PC-9 (cell line): ENCODE data around the gene NPTXR. TPM values are rescaled to one million over a fixed set of nuclear protein-coding genes. Genes with fewer than 3 reads are reported as not detected.

Experiments used
- BruUV-seq: library from RNA; stranded (reverse); fragments of 400-500 nt; replicated peaks from 2 replicates; lab custom pipeline; 2021; lab: Mats Ljungman, UMichigan
- CTCF ChIA-PET: fragments of 300-600 bp; sonication (Branson Sonifier 250); formaldehyde crosslinking; loops from one replicate; lab custom pipeline; 2022; ENCODE audit warnings: antibody characterized with exemption; lab: Charles Lee
- POLR2A ChIA-PET: fragments of 300-600 bp; sonication (Branson Sonifier 250); formaldehyde crosslinking; loops from one replicate; lab custom pipeline; 2022; ENCODE audit warnings: antibody characterized with exemption; ENCODE audit not compliant: unreplicated experiment; lab: Charles Lee
- DNase-seq, 2 experiments: peaks; one replicate each; pipeline versions ENCODE4 v3.0.0 to v3.0.0-alpha.2; 2015 to 2022; ENCODE audit warnings: mixed read lengths in 1 of 2
- H2AFZ ChIP-seq: fragments of 200-600 bp; sonication (generic); 2 replicates; pipeline ENCODE4 v1.8.1; 2017; ENCODE audit warnings: antibody characterized with exemption
- H3F3A ChIP-seq: fragments of 200-600 bp; sonication (generic); 2 replicates; pipeline ENCODE4 v1.8.1; 2017; ENCODE audit warnings: antibody characterized with exemption, mild to moderate bottlenecking, low read depth; ENCODE audit not compliant: insufficient read depth
- H3K27ac ChIP-seq: fragments of 200-600 bp; sonication (generic); 2 replicates; pipeline ENCODE4 v1.6.1; 2016; ENCODE audit warnings: mixed run types
- H3K27me3 ChIP-seq: fragments of 200-600 bp; sonication (generic); 2 replicates; pipeline ENCODE4 v1.6.1; 2016; ENCODE audit warnings: low read depth, mixed run types; ENCODE audit not compliant: insufficient read depth
- H3K36me3 ChIP-seq: fragments of 200-600 bp; sonication (generic); 2 replicates; pipeline ENCODE4 v1.6.1; 2016; ENCODE audit warnings: low read depth, mixed run types
- H3K4me1 ChIP-seq: fragments of 200-600 bp; sonication (generic); replicated peaks from 2 replicates; pipeline ENCODE4 v1.6.1; 2016; ENCODE audit warnings: mixed run types; ENCODE audit not compliant: insufficient read depth
- H3K4me2 ChIP-seq: fragments of 200-600 bp; sonication (generic); 2 replicates; pipeline ENCODE4 v1.6.1; 2017; ENCODE audit warnings: mixed run types
- H3K4me3 ChIP-seq: fragments of 200-600 bp; sonication (generic); 2 replicates; pipeline ENCODE4 v1.6.1; 2016; ENCODE audit warnings: mixed run types
- H3K79me2 ChIP-seq: fragments of 200-600 bp; sonication (generic); 2 replicates; pipeline ENCODE4 v1.6.1; 2017; ENCODE audit warnings: low read depth, mixed run types
- H3K9me2 ChIP-seq: fragments of 200-600 bp; sonication (generic); 2 replicates; pipeline ENCODE4 v1.8.1; 2017; ENCODE audit warnings: mild to moderate bottlenecking; ENCODE audit not compliant: insufficient read depth
- H3K9me3 ChIP-seq: fragments of 200-600 bp; sonication (generic); 2 replicates; pipeline ENCODE4 v1.8.1; 2016; ENCODE audit warnings: low read depth; ENCODE audit not compliant: insufficient read depth
- H4K20me1 ChIP-seq: fragments of 200-600 bp; sonication (generic); 2 replicates; pipeline ENCODE4 v1.8.1; 2017; ENCODE audit not compliant: insufficient read depth
- EZH2 ChIP-seq: fragments of 200-600 bp; sonication (generic); IDR thresholded peaks from 2 replicates; pipeline ENCODE4 v1.8.0; 2017; ENCODE audit warnings: antibody characterized with exemption, low read depth
- intact Hi-C: fragments of 100-400 bp; cut with micrococcal nuclease; formaldehyde crosslinking; loops from one replicate; pipeline ENCODE4 v1.10.0; 2022; ENCODE audit not compliant: unreplicated experiment
- total RNA-seq: library from RNA; stranded (reverse); gene quantifications from 2 replicates; pipeline ENCODE4 v1.2.3, GENCODE V29; 2021
- TF ChIP-seq, protein P1 (sequence below): fragments of 200-600 bp; sonication (generic); conservative IDR thresholded peaks from 2 replicates; pipeline ENCODE4 v1.6.1; 2017; ENCODE audit warnings: mixed run types, antibody characterized with exemption, mild to moderate bottlenecking, moderate library complexity

The NPTXR gene
- total RNA-seq, 1 experiment from 2014 or later: 14.7 TPM

DNA sequence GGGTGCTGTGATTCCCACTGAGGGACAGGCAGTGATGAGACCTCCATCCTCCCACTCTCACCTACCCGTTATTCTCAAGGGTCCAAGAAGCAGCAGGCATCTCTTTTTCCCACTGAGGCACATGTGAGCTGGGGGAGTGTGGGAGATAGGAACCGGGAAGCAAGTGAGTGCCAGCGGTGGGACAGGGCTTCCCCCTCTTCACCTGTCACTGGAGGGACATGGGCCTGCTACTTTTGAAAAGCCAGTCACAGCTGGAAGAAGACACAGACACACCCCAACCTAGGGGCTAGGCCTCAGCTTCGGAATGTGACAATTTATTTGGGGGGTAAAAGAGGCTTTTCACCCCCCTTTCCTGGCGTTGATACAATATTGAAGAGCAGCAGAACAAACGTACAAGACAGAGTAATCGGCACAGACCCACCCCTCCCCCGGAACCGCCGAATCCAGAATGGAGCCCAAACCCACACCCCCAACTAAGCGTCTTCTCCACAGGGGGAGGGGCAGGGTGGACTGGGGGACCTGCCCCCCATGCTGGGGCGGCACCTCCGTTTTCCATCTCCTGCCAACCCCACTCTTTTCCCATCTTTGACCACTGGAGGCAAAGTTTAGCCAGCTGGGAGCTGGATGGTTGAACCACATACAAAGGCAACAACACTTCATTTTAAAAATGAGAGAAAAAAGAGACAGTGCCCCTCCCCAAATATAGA, 17.5 kb upstream of the NPTXR start:
- no peaks in the 10 kb centered on the region for H3K36me3 ChIP-seq
- H4K20me1 ChIP-seq: peaks cover 42% of the 10 kb centered on the region
- H3K27me3 ChIP-seq: no peaks in the 10 kb centered on the region
- no TSS peak for BruUV-seq
- H3K4me3 ChIP-seq: no peak overlapping the region
- TF ChIP-seq EZH2: no peak
- TF ChIP-seq, protein P1, sequence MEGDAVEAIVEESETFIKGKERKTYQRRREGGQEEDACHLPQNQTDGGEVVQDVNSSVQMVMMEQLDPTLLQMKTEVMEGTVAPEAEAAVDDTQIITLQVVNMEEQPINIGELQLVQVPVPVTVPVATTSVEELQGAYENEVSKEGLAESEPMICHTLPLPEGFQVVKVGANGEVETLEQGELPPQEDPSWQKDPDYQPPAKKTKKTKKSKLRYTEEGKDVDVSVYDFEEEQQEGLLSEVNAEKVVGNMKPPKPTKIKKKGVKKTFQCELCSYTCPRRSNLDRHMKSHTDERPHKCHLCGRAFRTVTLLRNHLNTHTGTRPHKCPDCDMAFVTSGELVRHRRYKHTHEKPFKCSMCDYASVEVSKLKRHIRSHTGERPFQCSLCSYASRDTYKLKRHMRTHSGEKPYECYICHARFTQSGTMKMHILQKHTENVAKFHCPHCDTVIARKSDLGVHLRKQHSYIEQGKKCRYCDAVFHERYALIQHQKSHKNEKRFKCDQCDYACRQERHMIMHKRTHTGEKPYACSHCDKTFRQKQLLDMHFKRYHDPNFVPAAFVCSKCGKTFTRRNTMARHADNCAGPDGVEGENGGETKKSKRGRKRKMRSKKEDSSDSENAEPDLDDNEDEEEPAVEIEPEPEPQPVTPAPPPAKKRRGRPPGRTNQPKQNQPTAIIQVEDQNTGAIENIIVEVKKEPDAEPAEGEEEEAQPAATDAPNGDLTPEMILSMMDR: no peak
- no peak overlapping the region for H3K27ac ChIP-seq
- H3K79me2 ChIP-seq: no peaks in the 10 kb centered on the region
- CTCF ChIA-PET: interaction anchor here (0.6 to 1.2 kb wide), 4 partner anchors 13 to 1480 kb away, joined by 3 to 5 read pairs (median 4); no protein-coding TSS in a partner anchor
- H3F3A ChIP-seq: peaks cover 10% of the 10 kb centered on the region
- H3K9me2 ChIP-seq: no peaks in the 10 kb centered on the region
- no peaks in the 10 kb centered on the region for H3K9me3 ChIP-seq
- H3K4me1 ChIP-seq: no peaks in the 10 kb centered on the region
- no peak overlapping the region for H2AFZ ChIP-seq
- intact Hi-C loops: no loop called here
- no peak for DNase-seq
- H3K4me2 ChIP-seq: no peak overlapping the region
- POLR2A ChIA-PET: interaction anchor here (0.7 kb wide), 1 partner anchor 56 kb away, joined by 11 read pairs; no protein-coding TSS in a partner anchor

DNA sequence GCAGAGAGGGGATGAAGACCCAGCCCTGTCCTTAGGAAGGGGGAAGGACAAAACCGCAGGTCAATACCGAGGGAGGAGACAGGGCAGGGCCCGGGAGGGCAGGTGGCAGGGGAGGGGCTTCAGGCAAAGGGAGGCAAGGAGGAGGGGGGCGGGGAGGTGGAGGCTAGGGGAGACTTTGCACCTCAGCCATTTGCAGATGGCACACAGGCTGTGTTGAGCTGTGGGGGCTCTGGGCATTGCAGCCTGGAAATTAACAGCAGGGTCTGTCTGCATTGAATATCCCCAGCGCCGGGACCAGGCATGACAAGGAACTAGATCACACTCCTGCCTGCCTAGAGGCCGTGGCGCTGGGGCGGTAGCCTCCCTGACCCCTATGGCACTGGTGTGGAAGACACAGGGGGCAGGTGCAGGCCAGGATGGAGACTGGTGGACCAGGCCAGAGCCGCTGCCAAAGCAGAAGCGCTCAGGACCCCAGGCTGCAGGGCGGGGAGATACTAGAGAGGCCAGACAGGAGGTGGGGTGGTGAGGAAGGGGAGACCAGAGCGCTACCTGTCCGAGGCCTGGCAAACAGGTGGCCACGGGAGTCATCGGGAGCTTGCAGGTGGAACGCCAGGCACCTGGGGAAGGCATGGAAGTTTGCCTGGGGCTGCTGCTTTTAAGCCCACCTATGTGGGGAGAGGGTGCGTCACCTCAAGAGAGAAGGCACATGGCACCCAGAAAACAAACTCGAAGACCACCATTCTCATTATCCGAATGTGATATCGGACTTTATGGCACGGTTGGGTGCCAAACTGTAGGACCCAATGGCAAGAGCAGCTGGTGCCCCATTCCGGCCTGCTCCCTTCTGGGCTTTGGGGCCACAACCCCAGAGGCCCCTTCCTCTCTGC, 16.7 kb upstream of the NPTXR start:
- no peaks in the 10 kb centered on the region for H3K4me1 ChIP-seq
- POLR2A ChIA-PET: interaction anchor here (0.6 to 0.7 kb wide), 2 partner anchors 55 to 110 kb away, joined by 3 to 11 read pairs; no protein-coding TSS in a partner anchor
- no TSS peak for BruUV-seq
- no peaks in the 10 kb centered on the region for H3K36me3 ChIP-seq
- no peak overlapping the region for H3K4me2 ChIP-seq
- H3K9me2 ChIP-seq: no peaks in the 10 kb centered on the region
- no peak overlapping the region for H2AFZ ChIP-seq
- no peak overlapping the region for H3K4me3 ChIP-seq
- no peak for DNase-seq
- peaks cover 10% of the 10 kb centered on the region for H3F3A ChIP-seq
- H3K27ac ChIP-seq: no peak overlapping the region
- no peaks in the 10 kb centered on the region for H3K79me2 ChIP-seq
- CTCF ChIA-PET: interaction anchor here (0.6 to 1.2 kb wide), 3 partner anchors 13 to 1481 kb away, joined by 3 to 5 read pairs (median 5); no protein-coding TSS in a partner anchor
- no peaks in the 10 kb centered on the region for H3K9me3 ChIP-seq
- TF ChIP-seq, protein P1: no peak
- TF ChIP-seq EZH2: no peak
- no peaks in the 10 kb centered on the region for H3K27me3 ChIP-seq
- intact Hi-C loops: no loop called here
- H4K20me1 ChIP-seq: peaks cover 40% of the 10 kb centered on the region

DNA sequence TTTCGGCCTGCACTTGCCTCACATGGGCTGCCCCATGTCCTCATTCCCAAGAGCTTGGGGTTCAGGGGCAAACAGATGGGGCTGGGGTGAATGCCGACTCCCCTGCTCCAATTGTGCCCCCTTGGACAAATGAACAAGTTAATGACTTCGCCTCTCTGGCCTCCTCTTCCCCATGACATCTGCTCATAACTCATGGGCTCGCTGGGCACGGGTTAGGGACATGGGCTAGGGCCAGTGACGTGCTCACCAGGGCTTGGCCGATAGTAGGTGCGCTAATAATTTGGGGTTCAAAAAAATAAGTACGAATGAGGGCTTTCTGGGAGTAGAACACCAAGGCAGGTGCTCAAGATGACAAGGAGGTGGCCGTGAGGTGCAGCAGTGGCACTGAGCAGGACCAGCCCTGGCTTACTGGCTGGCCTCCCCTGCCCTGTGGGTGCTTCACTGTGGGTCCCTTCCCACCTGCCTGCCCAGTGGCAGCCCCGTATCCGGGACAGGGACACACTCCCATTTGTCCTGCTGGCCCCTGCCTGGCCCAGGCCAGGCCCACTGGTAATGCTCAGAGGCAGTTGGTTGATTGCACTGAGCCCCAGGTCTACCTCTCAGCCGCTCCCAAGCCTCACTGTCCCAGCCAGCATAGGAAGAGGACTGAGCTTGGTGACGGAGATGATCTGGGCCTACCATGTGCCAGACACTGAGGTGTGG, 15.9 kb upstream of the NPTXR start:
- Histone ChIP-seq H3K9me2 (no peaks in the 10 kb centered on the region), H3F3A (peaks cover 10% of the 10 kb centered on the region), H3K27me3 (no peaks in the 10 kb centered on the region), H2AFZ (no peak overlapping the region), H4K20me1 (peaks cover 32% of the 10 kb centered on the region; the same call in 1 of the 2 replicates), H3K4me3 (no peak overlapping the region), H3K36me3 (no peaks in the 10 kb centered on the region), H3K4me2 (no peak overlapping the region), H3K27ac (no peak overlapping the region), H3K4me1 (no peaks in the 10 kb centered on the region), H3K9me3 (no peaks in the 10 kb centered on the region), H3K79me2 (no peaks in the 10 kb centered on the region)
- TF ChIP-seq, protein P1: no peak
- TF ChIP-seq EZH2: no peak
- ChIA-PET POLR2A (interaction anchor here (0.6 kb wide), 1 partner anchor 111 kb away, joined by 3 read pairs; no protein-coding TSS in a partner anchor), CTCF (no interaction called here)
- BruUV-seq: TSS peak; percentile 5
- DNase-seq: no peak
- intact Hi-C loops: no loop called here
